ENCODE results near the gene COBLL1. TPM values are rescaled to one million over a fixed set of nuclear protein-coding genes. Genes with fewer than 3 reads are reported as not detected.

Gene COBLL1
- total RNA-seq, 3 donors from 2014 or later = 19.5 to 30.0 (median 26.1) TPM

DNA sequence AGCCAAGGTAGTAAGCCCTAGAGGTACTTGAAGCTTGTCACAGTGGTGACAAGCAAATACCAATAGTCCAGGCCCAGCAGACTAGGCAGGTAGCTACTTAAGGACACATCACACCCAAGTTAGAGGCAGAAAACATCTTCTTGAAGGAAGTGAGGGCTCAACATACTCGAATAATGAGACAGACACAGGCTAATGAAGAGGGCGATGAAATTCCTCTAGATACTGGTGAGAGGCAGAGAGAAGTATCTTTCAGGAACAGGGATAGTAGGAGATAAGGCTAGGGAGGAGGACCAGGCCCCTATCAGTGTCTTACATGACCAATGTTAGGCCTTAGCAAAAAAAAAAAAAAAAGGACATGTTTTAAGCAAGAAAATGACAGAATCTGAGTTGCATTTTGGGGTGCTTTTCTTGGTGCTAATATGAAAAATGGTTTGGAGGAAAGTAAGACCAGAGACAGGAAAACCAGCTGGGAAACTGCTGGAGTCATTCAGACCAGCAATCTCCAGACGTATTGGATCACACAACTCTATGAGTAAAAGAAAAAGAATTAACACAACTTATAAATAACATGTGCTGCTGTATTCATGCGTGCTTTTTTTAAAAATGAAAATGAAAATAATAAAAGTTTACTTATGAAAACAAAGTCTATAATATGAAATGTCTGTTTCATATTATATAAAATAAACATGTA, 37.7 kb downstream of the COBLL1 start:
- ATAC-seq = no peak
- Histone ChIP-seq H3K9me3 (no peaks in the 10 kb centered on the region), H3K36me3 (ENCODE audit: low read depth) (no peaks in the 10 kb centered on the region), H3K4me3 (no peak overlapping the region), H3K4me1 (ENCODE audit: low read depth) (no peaks in the 10 kb centered on the region)
- intact Hi-C loops (cut with DNase I, micrococcal nuclease) = no loop called here
- no peak for DNase-seq
- no peak for TF ChIP-seq CTCF (IDR thresholded peaks at IDR 0.05)

GRCh38 chr2:164802095-164802707, 39.4 kb downstream of the COBLL1 start:
- no peak for DNase-seq
- no peak for ATAC-seq
- Histone ChIP-seq H3K4me1 (ENCODE audit: low read depth) (no peaks in the 10 kb centered on the region), H3K36me3 (ENCODE audit: low read depth) (no peaks in the 10 kb centered on the region), H3K9me3 (no peaks in the 10 kb centered on the region), H3K4me3 (no peak overlapping the region)
- intact Hi-C loops (cut with DNase I, micrococcal nuclease) = no loop called here
- TF ChIP-seq CTCF (IDR thresholded peaks at IDR 0.05) = no peak

DNA sequence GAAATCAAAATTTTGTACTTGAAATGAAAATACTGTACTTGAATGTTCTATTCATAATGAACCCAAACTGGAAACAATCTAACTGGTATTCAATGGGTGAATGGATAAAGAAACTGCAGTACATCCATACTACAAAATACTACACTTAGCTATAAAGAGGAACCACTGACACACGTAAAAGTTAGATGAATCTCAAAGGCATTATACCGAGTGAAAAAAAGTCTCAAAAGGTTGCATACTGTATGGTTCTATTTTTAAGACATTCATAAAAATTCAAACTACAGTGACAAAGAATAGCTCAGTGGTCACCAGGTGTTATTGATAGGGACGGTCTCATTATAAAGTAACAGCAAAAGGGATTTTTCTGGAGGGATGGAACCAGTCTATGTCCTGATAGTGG, 41.1 kb downstream of the COBLL1 start:
- intact Hi-C loops (cut with DNase I, micrococcal nuclease) = no loop called here

GRCh38 chr2:164797627-164798026, 44.0 kb downstream of the COBLL1 start:
- no peak for TF ChIP-seq CTCF (IDR thresholded peaks at IDR 0.05)
- Histone ChIP-seq H3K4me1 (ENCODE audit: low read depth) (no peaks in the 10 kb centered on the region), H3K36me3 (ENCODE audit: low read depth) (no peaks in the 10 kb centered on the region), H3K9me3 (no peaks in the 10 kb centered on the region), H3K4me3 (no peak overlapping the region)
- DNase-seq = no peak
- ATAC-seq = no peak
- intact Hi-C loops (cut with DNase I, micrococcal nuclease) = no loop called here

More for the DNA sequence above, 41.1 kb downstream of the COBLL1 start:
- no peak for TF ChIP-seq CTCF (IDR thresholded peaks at IDR 0.05)
- H3K4me1 ChIP-seq (ENCODE audit: low read depth) = no peaks in the 10 kb centered on the region
- H3K36me3 ChIP-seq (ENCODE audit: low read depth) = no peaks in the 10 kb centered on the region
- ATAC-seq (no peak), DNase-seq (no peak)
- no peak overlapping the region for H3K4me3 ChIP-seq
- H3K9me3 ChIP-seq = no peaks in the 10 kb centered on the region

- intact Hi-C loops (cut with DNase I, micrococcal nuclease) = no loop called here
- ATAC-seq (no peak), DNase-seq (no peak)
- no peaks in the 10 kb centered on the region for H3K4me1 ChIP-seq (ENCODE audit: low read depth)
- no peak for TF ChIP-seq CTCF (IDR thresholded peaks at IDR 0.05)
- H3K4me3 ChIP-seq = no peak overlapping the region
- no peaks in the 10 kb centered on the region for H3K36me3 ChIP-seq (ENCODE audit: low read depth)
- no peaks in the 10 kb centered on the region for H3K9me3 ChIP-seq
Measured at GRCh38 chr2:164796999-164797398, 44.6 kb downstream of the COBLL1 start.
